GM18505 (cell line): ENCODE measurements around the gene GBP4.
A peak's percentile ranks its signal among the peaks of the same experiment; 100 is the strongest.
"Not testable (repeated sequence)": the region's sequence is repeated elsewhere in the genome, so short reads cannot be mapped to it uniquely, and the experiment has no call there.

Source experiments
- ATAC-seq: cut with Tn5 transposase; IDR thresholded peaks from one replicate; pipeline ENCODE4 v1.9.1; 2021; ENCODE audit not compliant: unreplicated experiment
- POLR2A ChIP-seq: IDR thresholded peaks from 4 replicates; pipeline ENCODE4 v1.6.1; 2011; ENCODE audit warnings: borderline replicate concordance; ENCODE audit not compliant: insufficient read depth, insufficient read length; ENCODE audit errors: extremely low read depth

The GBP4 gene

DNA sequence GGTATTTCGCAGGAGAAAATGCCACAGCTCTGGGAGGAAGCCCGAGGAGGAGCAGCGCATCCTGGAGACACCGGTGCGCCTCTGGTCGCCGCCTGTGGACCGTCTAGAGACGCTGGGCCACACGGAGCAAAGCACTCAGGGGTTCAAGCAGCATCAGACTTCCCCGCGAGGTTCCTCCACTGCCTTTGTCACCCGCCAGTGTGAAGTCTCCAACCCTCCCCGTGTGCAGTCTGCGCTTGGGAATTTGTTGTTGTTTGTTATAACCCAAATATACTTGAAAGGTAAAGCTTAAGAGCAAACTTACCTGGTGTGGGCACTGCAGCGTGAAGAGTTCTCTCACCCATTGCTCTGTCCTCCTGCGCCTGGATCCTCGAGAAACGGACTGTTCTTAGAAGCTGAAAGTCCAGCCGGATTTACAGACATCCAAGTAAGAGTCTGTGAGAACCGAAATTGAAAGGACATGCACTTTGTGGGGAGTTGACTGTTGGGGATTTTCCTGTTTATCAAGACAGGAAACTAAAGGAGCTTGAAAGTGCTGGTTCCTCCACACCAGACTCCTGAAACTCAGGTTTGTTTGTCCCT lies at the start of gene GBP4:
Gene GBP4 (minus strand): TSS at position 452 of the 582 bp plus-strand sequence. CDS start 108 bp downstream, at position 344.
- ATAC-seq, result peak; percentile 46
- TF ChIP-seq POLR2A, result peak; percentile 47

GRCh38 chr1:89243046-89243445 lies 44.3 kb upstream of the GBP4 start:
- no peak for TF ChIP-seq POLR2A
- no peak for ATAC-seq

GRCh38 chr1:89221341-89221740 lies 22.6 kb upstream of the GBP4 start:
- TF ChIP-seq POLR2A, result no peak
- ATAC-seq, result no peak

- not testable (repeated sequence) for ATAC-seq
Observed at GRCh38 chr1:89219851-89220250, 21.1 kb upstream of the GBP4 start.

DNA sequence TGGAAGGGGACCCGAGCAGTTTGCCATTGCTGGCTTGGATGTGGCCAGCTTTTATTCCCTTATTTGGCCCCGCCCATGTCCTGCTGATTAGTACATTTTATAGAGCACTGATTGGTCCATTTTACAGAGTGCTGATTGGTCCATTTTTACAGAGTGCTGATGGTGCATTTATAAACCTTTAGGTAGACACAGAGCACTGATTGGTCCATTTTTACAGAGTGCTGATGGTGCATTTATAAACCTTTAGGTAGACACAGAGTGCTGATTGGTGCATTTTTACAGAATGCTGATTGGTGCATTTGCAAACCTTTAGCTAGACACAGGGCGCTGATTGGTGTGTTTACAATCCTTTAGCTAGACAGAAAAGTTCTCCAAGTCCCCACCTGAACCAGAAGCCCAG lies 20.2 kb upstream of the GBP4 start:
- not testable (repeated sequence) for ATAC-seq

- TF ChIP-seq POLR2A, result no peak
- no peak for ATAC-seq
Observed at GRCh38 chr1:89213347-89213746, 14.6 kb upstream of the GBP4 start.

DNA sequence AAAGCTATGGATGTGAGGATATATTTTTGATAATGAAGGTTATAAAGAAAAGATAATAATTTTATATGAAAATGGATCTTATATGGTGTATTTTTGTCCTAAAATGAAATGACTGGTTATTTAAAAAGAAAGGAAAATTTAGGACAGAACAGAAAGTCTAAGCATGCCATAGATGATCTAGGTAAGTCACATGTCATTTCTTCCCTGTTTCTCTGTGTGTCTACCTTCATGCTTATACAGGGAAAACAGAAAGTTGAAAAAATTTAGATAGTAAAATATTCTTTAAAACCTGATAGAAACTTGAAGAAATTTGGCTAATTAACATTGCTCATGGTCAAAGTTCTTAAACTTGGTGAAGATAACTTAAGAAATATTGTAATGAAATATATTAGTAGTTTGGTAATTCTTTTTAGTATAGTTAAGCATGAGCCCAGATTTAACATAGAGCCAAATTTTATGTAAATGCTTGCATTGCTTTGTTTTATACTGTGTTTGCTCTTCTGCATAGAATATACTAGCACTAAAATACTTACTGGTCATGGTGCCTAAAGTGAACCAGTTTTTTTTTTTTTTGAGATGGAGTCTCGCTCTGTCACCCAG lies 12.4 kb upstream of the GBP4 start:
- ATAC-seq, result no peak
- TF ChIP-seq POLR2A, result no peak

DNA sequence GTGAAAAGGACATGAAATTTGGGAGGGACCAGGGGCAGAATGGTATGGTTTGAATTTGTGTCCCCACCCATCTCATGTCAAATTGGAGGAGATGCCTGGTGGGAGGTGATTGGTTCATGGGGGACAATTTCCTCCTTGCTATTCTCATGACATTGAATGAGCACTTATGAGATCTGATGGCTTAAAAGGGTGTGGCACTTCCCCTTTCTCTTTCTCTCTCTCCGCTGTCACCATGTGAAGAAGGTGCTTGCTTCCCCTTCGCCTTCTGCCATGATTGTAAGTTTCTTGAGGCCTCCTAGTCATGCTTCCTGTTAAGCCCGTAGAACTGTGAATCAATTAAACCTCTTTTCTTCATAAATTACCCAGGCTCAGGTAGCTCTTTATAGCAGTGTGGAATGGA lies 7.6 kb upstream of the GBP4 start:
- no peak for ATAC-seq
- TF ChIP-seq POLR2A, result no peak

GRCh38 chr1:89203166-89203565 lies 4.4 kb upstream of the GBP4 start:
- ATAC-seq, result no peak
- no peak for TF ChIP-seq POLR2A

- no peak for TF ChIP-seq POLR2A
- ATAC-seq, result peak; percentile 52
Observed at GRCh38 chr1:89201106-89201794, 2.5 kb upstream of the GBP4 start.

DNA sequence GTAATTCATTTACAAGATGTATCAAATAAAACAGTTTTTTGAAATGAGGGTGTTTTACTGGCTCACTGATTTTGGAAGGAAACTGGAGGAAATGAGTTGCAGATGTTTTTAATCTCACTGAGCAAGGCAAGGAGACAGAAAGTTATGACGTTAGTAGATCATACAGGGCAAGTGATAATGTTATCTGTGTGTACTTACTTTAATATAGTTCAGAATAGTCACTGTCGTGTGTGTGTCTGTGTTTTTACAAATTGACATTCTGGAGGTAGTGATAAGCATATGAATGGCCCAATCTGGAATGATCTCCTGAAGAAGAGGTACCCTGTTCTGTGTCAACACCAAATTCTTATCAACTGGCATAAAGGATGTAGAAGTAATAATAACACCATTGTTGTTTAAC lies 1.9 kb upstream of the GBP4 start:
- no peak for ATAC-seq
- no peak for TF ChIP-seq POLR2A

GRCh38 chr1:89199525-89200031 lies 836 bp upstream of the GBP4 start:
- TF ChIP-seq POLR2A, result no peak
- no peak for ATAC-seq

DNA sequence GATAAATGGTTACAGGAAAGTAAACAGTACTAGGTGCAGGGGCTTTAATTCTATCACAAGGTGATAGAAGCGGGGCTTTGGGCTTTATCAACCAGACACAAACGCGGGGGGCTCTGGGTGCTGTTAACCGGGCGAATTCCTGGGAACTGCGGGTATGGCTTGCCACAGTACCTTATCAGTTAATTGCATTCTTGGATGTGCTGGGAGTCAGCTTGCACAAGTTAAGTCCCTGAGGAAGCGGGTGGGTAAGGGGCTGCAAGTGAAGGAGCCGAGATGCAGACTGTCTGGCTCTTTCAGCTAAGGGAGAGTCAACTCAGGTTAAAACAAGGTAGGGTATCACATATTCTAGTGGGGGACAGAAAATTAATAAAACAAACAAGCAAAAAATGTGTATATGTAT lies 661 bp downstream of the GBP4 start:
- ATAC-seq, result no peak
- TF ChIP-seq POLR2A, result no peak

DNA sequence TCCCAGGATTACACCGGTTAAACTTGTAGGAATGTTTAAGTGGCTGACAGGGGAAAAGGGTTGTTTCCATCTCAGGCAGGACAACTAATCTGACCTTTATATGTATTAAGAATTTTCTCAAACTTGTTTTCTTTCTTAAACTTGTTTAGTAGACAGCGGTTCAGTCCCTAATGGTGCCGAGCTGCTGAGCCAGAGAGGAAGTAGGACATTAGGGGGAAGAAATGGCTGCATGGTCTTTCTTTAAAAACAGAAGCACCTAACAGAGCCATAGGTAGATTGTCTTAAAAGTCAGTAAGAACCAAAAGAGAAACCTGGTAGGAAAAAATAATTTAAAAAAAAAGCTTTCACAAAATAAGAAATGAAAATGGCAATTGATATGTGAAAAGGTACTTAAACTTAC lies 3.3 kb downstream of the GBP4 start:
- no peak for TF ChIP-seq POLR2A
- ATAC-seq, result no peak
